ENCODE results near the gene EPDR1. TPM values are rescaled to one million over a fixed set of nuclear protein-coding genes. Genes with fewer than 3 reads are reported as not detected.

Gene EPDR1
- total RNA-seq, 1 donor, result 123 TPM

GRCh38 chr7:37986908-37987330 is 66.5 kb downstream of the EPDR1 start:
- Histone ChIP-seq H3K4me2 (ENCODE audit: insufficient read depth, low read length) (no peak overlapping the region), H2AFZ (ENCODE audit: low read length) (no peak overlapping the region), H3K4me3 (ENCODE audit: insufficient read depth, low read length) (no peak overlapping the region), H3K36me3 (ENCODE audit: insufficient read depth, low read length) (no peaks in the 10 kb centered on the region), H4K20me1 (ENCODE audit: insufficient read depth, low read length) (no peaks in the 10 kb centered on the region), H3K79me2 (ENCODE audit: insufficient read depth, low read length) (no peaks in the 10 kb centered on the region), H3K4me1 (ENCODE audit: insufficient read depth, low read length) (peaks cover 16% of the 10 kb centered on the region), H3K27me3 (ENCODE audit: insufficient read depth, low read length) (no peaks in the 10 kb centered on the region), H3K9me3 (ENCODE audit: low read depth, low read length) (no peaks in the 10 kb centered on the region), H3K27ac (ENCODE audit: low read depth, low read length) (no peak overlapping the region)
- no peak for DNase-seq (ENCODE audit: insufficient read length, low spot score, missing footprints)
- TF ChIP-seq, protein P1, sequence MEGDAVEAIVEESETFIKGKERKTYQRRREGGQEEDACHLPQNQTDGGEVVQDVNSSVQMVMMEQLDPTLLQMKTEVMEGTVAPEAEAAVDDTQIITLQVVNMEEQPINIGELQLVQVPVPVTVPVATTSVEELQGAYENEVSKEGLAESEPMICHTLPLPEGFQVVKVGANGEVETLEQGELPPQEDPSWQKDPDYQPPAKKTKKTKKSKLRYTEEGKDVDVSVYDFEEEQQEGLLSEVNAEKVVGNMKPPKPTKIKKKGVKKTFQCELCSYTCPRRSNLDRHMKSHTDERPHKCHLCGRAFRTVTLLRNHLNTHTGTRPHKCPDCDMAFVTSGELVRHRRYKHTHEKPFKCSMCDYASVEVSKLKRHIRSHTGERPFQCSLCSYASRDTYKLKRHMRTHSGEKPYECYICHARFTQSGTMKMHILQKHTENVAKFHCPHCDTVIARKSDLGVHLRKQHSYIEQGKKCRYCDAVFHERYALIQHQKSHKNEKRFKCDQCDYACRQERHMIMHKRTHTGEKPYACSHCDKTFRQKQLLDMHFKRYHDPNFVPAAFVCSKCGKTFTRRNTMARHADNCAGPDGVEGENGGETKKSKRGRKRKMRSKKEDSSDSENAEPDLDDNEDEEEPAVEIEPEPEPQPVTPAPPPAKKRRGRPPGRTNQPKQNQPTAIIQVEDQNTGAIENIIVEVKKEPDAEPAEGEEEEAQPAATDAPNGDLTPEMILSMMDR (IDR thresholded peaks at IDR 0.05; ENCODE audit: extremely low read depth, low read depth, low read length), result no peak

GRCh38 chr7:37987732-37988131 is 67.3 kb downstream of the EPDR1 start:
- H3K27me3 ChIP-seq (ENCODE audit: insufficient read depth, low read length), result no peaks in the 10 kb centered on the region
- no peaks in the 10 kb centered on the region for H3K9me3 ChIP-seq (ENCODE audit: low read depth, low read length)
- TF ChIP-seq, protein P1 (IDR thresholded peaks at IDR 0.05; ENCODE audit: extremely low read depth, low read depth, low read length), result no peak
- H3K36me3 ChIP-seq (ENCODE audit: insufficient read depth, low read length), result no peaks in the 10 kb centered on the region
- no peak overlapping the region for H3K27ac ChIP-seq (ENCODE audit: low read depth, low read length)
- H3K4me2 ChIP-seq (ENCODE audit: insufficient read depth, low read length), result peak overlapping the region; percentile 21
- no peak for DNase-seq (ENCODE audit: insufficient read length, low spot score, missing footprints)
- no peak overlapping the region for H3K4me3 ChIP-seq (ENCODE audit: insufficient read depth, low read length)
- H2AFZ ChIP-seq (ENCODE audit: low read length), result no peak overlapping the region
- no peaks in the 10 kb centered on the region for H3K79me2 ChIP-seq (ENCODE audit: insufficient read depth, low read length)
- peaks cover 10% of the 10 kb centered on the region for H3K4me1 ChIP-seq (ENCODE audit: insufficient read depth, low read length)
- H4K20me1 ChIP-seq (ENCODE audit: insufficient read depth, low read length), result no peaks in the 10 kb centered on the region

GRCh38 chr7:37988721-37989650 is 68.5 kb downstream of the EPDR1 start:
- no peak overlapping the region for H2AFZ ChIP-seq (ENCODE audit: low read length)
- no peak for DNase-seq (ENCODE audit: insufficient read length, low spot score, missing footprints)
- TF ChIP-seq, protein P1 (IDR thresholded peaks at IDR 0.05; ENCODE audit: extremely low read depth, low read depth, low read length), result no peak

GRCh38 chr7:37990337-37990736 is 69.9 kb downstream of the EPDR1 start:
- H3K4me3 ChIP-seq (ENCODE audit: insufficient read depth, low read length), result no peak overlapping the region
- H3K4me2 ChIP-seq (ENCODE audit: insufficient read depth, low read length), result no peak overlapping the region
- H3K27me3 ChIP-seq (ENCODE audit: insufficient read depth, low read length), result no peaks in the 10 kb centered on the region
- no peak overlapping the region for H2AFZ ChIP-seq (ENCODE audit: low read length)
- H3K4me1 ChIP-seq (ENCODE audit: insufficient read depth, low read length), result peaks cover 8% of the 10 kb centered on the region
- no peak for DNase-seq (ENCODE audit: insufficient read length, low spot score, missing footprints)
- no peaks in the 10 kb centered on the region for H4K20me1 ChIP-seq (ENCODE audit: insufficient read depth, low read length)
- H3K27ac ChIP-seq (ENCODE audit: low read depth, low read length), result no peak overlapping the region
- no peaks in the 10 kb centered on the region for H3K79me2 ChIP-seq (ENCODE audit: insufficient read depth, low read length)
- no peaks in the 10 kb centered on the region for H3K36me3 ChIP-seq (ENCODE audit: insufficient read depth, low read length)
- TF ChIP-seq, protein P1 (IDR thresholded peaks at IDR 0.05; ENCODE audit: extremely low read depth, low read depth, low read length), result no peak
- H3K9me3 ChIP-seq (ENCODE audit: low read depth, low read length), result no peaks in the 10 kb centered on the region

More at GRCh38 chr7:37988721-37989650, 68.5 kb downstream of the EPDR1 start:
- H3K27me3 ChIP-seq (ENCODE audit: insufficient read depth, low read length), result no peaks in the 10 kb centered on the region
- H3K4me2 ChIP-seq (ENCODE audit: insufficient read depth, low read length), result no peak overlapping the region
- H3K27ac ChIP-seq (ENCODE audit: low read depth, low read length), result no peak overlapping the region
- H3K4me3 ChIP-seq (ENCODE audit: insufficient read depth, low read length), result no peak overlapping the region
- H3K4me1 ChIP-seq (ENCODE audit: insufficient read depth, low read length), result peaks cover 8% of the 10 kb centered on the region
- H3K79me2 ChIP-seq (ENCODE audit: insufficient read depth, low read length), result no peaks in the 10 kb centered on the region
- no peaks in the 10 kb centered on the region for H4K20me1 ChIP-seq (ENCODE audit: insufficient read depth, low read length)
- no peaks in the 10 kb centered on the region for H3K36me3 ChIP-seq (ENCODE audit: insufficient read depth, low read length)
- H3K9me3 ChIP-seq (ENCODE audit: low read depth, low read length), result no peaks in the 10 kb centered on the region

Measured in osteoblast (primary cell).